Measurements from ENCODE around the gene ADH1B.
"Not testable (repeated sequence)": the region's sequence is repeated elsewhere in the genome, so short reads cannot be mapped to it uniquely, and the experiment has no call there.

ADH1B gene

DNA sequence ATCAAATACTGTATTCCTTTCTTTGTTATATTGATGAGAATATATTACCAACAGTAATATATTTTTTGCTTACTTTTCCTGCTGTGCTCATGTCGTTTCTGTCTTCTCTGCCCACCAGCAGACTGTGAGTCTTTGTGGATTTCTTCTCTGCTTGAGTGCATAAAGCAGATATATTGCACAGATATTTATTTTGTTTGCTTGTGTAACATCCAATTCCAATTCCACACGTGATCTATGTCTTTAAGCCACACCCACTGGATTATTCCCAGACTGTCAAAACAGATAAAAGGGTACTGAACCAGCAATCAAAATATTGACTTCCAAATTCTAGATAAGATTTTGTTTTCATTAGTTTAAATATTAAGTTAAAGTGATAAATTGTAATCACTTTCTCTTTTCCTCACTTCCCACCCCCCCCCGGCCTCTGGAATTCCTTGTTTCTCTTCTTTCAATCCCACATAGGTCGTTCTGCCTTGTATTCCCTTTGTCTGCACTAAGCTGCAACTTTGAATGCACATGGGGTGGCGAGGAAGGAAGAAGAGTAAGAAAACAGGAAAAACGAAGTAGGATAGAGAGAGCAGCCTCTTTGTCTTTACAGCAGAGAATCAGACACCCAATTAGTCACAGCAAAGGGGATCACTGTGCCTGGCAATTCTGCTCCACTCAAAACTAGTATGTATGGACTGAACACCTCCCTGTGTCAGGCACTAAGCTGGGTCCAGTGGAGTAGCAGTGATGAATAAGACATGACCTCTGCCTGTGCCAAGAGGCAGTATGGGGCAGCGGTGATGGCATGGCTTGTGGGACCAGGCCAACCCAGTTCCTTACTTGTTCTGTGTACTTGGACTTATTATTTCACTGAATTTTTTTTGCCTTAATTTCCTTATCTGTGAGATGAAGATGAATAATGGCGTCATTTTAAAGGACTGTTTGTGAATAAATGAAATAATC, at the start of gene ADH1B:
ADH1B (minus strand) TSS at position 161 of the 951 bp plus-strand sequence; CDS start at position 91, 70 bp downstream.
- no peak for DNase-seq (ENCODE audit: low spot score)

DNA sequence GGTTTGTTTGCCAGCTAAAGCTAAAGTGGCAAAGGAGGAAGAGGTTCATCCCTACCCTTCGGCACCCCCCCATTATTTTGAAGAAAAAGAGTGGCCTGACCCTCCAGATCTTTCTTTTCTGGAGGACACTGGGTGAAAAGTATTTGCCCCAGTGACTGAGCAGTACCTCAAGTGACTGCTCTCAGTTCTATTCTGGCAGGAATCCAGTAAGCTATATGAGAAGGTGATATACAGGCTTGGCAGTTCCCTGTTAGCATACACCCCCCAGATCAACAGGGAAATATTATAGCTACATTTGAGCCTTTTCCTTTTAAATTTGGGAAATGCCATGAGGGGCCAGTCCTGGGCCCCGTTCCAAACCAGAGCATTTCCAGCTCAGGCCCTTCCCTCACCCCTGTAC, 46.6 kb upstream of the ADH1B start:
- not testable (repeated sequence) for DNase-seq (ENCODE audit: low spot score)

DNA sequence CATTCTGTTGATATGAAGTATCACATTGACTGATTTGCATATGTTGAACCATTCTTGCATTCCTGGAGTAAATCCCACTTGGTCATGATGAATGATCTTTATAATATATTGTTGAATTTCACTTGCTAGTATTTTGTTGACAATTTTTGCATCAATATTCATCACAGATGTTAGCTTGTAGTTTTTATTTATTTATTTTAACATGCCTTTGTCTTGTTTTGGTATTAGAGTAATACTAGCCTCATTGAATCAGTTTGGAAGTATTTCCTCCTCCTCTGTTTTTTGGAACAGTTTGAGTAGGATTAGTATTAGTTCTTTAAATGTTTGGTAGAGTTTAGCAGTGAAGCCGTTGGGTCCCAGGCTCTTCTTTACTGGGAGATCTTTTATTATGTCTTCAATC, 45.3 kb upstream of the ADH1B start:
- no peak for DNase-seq (ENCODE audit: low spot score)

DNA sequence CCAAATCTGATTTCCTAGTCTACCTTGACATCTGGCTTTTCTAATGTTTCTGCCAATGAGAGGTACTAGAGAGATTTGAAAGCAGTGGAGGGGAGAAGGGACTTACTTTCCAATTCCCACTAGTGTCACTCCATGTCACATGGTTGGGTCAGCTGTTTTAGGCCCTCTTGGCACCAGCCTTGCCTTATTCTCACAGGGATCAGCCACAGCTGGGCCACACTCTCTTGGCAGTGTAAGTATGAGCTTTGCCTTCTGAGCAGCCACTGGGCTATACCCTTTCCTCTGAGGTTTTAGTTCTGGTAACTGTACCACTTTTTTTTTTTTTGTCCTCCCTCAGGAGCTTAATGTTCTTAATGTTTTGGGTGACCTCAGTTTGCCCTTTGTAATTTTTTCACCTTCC, 41.6 kb upstream of the ADH1B start:
- DNase-seq (ENCODE audit: low spot score) = no peak

DNA sequence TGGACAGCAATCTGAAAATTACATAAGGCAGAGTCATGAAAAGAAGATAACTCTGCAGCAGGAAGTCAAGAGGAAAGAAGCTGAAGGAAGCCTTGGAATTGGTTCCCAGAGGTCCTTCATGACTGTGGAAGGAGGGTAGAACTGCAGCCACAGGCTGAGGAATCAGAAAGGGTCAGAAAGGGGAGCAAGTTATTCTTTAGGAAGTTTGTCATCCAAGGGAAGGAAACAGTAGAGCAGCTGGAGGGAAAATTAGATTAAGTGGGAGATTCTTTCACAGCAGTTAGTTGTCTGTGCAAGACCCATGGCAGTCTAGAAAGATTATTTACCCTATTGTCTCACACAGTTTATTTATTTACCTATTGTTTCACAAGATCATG, 40.7 kb upstream of the ADH1B start:
- no peak for DNase-seq (ENCODE audit: low spot score)

DNA sequence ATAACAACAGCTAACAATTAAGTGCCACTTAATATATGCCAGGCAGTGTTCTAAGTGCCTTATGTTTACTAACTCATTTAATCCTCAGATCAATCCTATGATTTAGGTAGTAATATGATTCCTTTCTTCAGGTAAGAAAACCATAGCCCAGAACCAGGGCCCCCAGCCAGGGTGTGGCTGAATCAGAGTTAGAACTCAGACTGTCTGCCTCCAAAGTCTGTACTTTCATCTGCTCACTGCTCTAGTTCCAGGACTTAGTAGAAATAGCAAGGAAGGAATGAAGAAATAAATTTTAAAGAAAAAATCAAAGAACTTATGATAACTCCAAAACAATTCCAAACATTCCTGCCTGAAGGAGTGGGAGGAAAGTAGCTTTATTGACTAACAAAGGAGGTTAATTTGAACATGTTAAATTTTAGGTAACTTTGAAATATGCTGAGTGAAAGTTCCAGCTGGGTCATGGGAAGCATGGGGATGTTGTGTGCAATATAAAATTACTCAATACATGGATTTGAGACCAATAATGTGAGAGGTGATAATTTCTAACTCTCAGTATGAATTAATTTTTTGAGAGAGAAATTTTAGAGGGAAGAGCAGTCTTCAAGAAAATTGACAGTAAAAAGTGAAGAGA, 40.2 kb upstream of the ADH1B start:
- no peak for DNase-seq (ENCODE audit: low spot score)

DNA sequence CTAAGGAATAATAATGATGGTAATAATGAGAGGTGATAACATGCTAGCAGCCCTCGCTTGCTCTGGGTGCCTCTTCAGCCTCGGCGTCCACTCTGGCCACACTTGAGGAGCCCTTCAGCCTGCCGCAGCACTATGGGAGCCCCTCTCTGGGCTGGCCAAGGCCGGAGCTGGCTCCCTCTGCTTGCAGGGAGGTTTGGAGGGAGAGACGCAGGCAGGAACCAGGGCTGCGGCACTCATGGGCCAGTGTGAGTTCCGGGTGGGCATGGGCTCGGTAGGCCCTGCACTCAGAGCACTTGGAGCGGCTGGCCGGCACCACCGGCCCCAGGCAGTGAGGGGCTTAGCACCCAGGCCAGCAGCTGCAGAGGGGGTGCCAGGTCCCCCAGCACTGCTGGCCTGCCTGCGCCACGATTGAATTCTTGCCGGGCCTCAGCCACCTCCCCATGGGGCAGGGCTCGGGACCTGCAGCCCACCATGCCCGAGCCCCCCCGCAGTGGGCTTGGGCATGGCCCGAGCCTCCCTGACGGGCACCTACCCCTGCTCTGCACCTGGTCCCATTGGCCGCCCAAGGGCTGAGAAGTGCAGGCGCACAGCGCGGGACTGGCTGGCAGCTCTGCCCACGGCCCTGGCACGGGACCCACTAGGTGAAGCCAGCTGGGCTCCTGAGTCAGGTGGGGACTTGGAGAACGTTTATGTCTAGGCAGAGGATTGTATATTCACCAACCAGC, 38.4 kb upstream of the ADH1B start:
- no peak for DNase-seq (ENCODE audit: low spot score)

DNA sequence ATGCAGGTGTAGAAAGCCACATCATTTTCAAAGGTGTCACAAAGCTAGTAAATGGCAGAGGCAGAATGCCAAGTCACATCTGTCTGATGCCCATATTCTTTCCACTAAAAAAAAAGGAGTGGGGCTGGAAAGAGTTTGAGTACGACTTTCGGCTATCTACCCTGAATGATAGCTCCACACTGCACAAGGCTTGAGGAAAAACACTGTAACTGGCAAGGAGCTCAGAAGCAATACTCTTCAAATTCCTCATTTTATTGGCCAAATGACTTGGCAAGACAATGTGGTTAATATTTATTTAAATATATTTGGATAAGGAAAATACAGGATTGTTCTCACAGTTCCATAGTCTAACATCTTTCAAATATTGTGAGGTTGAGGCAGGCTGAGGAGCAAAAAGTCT, 36.7 kb upstream of the ADH1B start:
- no peak for DNase-seq (ENCODE audit: low spot score)

DNA sequence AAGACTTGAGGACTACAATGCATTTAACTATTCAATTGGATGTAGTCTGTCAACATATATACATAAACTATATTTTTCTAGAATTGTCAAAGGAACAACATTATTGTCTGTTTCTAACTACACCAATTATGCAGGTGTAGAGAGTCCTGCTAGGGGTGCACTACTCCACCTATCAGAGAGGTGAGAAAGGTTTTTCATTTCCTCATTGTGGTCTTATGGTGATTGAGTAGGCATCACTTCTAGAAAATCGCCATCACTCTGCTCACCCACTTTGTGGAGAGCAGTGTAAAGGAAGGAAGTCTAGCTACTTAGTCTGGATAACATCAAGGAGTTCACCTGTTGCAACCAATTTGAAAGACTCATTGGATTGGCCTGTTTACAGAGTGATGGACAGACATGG, 35.8 kb upstream of the ADH1B start:
- no peak for DNase-seq (ENCODE audit: low spot score)

DNA sequence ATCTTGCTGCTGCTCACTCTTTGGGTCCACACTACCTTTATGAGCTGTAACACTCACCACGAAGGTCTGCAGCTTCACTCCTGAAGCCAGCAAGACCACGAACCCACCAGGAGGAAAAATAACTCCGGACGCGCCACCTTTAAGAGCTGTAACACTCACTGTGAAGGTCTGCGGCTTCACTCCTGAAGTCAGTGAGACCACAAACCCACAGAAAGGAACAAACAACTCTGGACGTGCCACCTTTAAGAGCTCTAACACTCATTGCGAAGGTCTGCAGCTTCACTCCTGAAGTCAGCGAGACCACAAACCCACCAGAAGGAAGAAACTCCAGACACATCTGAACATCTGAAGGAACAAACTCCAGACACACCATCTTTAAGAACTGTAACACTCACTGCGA, 34.9 kb upstream of the ADH1B start:
- not testable (repeated sequence) for DNase-seq (ENCODE audit: low spot score)

DNA sequence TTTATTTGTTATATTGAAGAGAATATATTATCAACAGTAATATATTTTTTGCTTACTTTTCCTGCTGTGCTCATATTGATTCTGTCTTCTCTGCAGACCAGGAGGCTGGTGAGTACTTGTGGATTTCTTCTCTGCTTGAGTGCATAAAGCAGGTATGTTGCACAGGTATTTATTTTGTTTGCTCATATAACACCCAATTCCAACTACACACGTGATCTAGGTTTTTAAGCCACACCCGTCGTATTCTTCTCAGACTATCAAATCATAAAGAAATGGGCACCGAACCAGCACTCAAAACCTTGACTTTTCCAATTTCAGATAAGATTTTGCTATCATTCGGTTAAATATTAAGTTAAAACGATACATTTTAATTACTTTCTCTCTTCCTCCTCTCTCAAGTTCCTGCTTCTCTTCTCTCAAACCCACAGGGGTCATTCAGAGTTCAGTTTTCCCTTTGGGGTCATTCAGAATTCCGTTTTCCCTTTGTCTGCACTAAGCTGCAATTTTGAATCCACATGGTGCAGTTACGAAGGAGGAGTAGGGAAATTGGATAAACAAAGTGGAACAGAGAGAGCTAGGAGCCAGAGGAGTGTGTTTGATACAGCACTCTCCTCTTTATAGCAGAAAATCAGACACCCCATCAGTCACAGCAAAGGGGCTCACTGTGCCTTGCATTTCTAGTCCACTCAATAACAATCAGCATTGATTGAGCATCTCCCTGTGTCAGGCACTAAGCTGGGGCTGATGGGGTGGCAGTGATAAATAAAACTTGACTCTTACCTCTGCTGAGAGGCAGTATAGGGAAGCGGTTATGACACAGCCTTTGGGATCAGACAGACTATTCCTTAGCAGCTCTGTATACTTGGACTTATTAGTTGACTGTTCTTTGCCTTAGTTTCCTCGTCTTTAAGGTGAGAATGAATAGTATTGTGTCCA, 31.7 kb upstream of the ADH1B start, which contains the start of gene ADH1C:
ADH1C (minus strand) TSS at position 145 of the 936 bp plus-strand sequence; CDS start at position 74, 71 bp downstream.
- DNase-seq (ENCODE audit: low spot score) = no peak

DNA sequence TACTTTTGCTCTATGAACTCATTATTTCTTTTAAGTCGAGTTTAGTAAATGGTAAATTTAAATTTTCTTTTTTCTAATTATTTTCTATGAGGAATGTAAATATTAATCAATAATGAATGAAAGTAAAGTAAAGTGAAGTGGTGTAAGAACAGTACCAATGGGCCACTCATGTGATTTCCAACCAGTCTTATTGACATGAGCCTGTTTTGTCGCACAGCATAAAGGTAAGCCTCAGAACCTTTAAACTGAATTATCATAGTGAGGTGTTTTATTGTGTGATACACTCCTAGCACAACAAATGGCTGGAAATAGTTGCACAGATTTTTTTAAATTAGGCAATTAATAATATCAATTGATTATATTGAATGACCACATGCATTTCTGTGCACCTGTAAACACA, 30.3 kb upstream of the ADH1B start:
- DNase-seq (ENCODE audit: low spot score) = no peak

DNA sequence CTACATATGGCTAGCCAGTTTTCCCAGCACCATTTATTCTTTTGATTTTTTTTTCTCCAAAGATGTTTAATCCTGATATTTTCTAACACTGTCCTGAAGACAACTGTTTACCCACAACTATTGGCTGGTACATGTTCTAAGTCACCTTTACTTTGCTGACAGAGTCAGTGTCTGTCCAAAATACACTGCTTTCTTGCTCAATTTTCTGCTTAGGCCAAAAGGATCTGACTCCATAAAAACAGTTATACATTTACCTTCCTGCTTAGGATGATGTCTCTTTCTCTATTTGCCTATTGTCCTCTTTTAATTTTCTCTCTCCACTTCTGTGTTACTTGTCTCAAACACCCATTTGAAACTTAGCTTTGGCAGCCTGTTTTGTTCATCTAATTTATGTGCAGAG, 28.1 kb upstream of the ADH1B start:
- no peak for DNase-seq (ENCODE audit: low spot score)

DNA sequence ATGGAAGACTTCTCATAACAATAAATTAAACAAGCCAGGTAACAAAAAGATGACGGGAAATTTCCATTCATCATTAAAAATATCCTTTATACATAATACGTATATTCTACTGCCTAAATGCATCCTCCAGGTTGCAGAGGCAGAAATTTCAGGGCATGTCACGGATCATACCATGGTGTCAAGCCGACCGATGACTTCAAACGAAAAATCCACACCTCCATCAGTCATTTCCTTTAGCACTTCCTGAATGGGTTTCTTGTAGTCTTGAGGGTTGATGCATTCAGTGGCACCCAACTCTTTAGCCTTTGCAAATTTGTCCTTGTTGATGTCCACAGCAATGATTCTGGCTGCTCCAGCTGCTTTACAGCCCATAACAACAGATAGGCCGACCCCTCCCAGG, 21.4 kb upstream of the ADH1B start:
- DNase-seq (ENCODE audit: low spot score) = not testable (repeated sequence)

DNA sequence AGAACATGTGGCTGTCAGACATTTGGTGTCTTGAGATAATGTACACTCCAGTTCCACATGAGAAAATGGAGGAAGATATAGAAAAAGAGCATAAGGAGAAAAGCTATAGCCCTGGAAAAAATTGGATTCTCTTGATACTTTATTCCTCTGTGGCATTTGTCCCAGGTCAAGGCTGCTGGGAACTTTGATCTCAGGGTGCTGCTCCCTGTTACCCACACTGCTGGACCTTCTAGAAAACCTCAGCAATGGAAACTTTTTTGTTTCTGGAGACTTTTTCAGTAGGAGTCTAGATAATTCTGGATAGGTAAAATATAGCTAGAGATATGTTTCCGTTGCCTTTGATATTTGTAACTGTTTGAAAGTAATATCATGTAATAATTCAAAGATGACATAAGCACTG, 20.2 kb upstream of the ADH1B start:
- no peak for DNase-seq (ENCODE audit: low spot score)

DNA sequence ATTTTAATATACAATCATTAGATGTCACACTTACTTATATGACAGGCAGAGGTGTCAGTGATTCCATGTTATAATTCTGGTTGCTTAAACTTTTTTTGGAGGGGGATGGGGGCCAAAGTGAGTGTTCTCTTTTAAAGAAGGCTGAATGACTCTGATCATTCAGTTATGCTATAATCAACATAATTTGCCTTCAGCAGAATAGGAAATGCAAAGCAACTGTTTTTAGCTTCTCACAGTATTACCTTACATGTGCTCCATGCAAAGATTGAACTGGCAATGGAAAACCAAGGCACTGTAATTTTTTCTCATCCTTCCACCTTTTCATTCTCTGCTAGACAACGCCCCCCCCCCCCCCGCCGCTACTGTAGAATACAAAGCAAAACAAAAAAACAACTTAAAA, 18.0 kb upstream of the ADH1B start:
- DNase-seq (ENCODE audit: low spot score) = no peak

DNA sequence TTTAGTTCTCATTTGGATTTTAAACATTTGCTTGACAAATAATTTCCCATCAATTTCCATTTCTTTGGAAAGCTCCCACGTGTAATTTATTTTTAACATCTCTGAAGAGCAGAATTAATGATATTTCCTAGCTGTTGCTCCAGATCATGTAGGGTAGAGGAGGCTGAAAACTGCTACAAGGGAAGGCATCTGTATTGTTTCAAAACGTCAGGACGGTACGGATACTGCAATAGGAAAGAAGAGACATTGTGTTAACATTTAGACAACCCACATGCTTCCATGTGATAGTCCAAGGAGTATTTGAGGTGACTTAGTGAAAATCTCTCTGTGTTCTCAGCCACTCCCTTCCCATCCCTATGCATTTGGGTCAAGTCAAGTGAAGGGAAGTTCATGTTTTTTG, 15.4 kb upstream of the ADH1B start:
- no peak for DNase-seq (ENCODE audit: low spot score)

DNA sequence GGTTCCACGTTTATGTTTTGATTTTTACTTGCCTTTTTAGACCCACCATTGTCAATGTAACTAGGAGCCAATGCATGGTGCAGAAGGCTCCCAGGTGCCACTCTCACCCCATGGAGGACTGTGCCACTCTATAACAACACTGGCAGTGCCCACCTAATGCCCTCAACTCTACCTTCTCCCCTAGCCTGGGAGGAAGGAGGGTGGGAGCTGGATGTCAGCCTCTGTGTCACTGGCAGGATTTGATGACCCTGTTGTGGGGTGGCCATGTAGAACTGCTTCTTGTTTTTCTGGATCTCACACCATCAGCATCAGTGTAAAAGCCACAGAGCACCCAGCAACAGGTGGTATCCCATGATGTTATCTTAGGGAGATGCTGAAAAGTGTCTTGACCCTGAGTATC, 13.7 kb upstream of the ADH1B start:
- no peak for DNase-seq (ENCODE audit: low spot score)

DNA sequence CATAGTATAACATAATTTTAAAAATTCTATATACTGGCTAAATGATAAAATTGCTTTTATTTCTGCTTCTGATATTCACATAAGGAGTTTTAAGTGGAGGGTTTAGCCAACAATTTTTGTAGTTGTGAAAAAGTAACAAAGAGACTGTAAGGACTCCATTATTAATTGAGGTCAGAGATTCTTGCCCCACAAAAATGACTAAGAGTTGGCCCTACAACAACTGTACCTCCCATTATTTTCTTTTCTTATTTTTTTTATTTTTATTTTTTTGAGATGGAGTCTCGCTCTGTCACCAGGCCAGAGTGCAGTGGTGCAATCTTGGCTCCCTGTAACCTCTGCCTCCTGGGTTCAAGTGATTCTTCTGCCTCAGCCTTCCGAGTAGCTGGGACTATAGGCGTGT, 9.4 kb upstream of the ADH1B start:
- no peak for DNase-seq (ENCODE audit: low spot score)

DNA sequence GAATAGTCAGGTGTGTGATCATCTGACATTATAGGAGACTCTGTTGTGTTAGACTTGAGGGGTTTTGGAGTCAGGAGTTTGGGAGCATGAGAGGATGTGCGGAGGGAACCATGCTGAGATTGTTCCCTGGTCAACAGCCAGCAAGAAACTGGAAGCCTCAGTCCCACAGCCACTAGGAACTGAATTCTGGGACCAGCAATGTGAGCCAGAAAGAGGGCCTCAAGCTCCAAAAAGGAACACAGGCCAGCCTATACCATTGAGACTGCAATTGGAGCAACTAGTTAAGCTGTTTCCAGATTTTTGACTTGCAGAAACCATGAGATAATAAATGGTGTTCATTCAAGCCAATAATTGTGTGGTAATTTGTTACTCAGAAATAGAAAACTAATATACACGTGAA, 8.7 kb upstream of the ADH1B start:
- DNase-seq (ENCODE audit: low spot score) = no peak

DNA sequence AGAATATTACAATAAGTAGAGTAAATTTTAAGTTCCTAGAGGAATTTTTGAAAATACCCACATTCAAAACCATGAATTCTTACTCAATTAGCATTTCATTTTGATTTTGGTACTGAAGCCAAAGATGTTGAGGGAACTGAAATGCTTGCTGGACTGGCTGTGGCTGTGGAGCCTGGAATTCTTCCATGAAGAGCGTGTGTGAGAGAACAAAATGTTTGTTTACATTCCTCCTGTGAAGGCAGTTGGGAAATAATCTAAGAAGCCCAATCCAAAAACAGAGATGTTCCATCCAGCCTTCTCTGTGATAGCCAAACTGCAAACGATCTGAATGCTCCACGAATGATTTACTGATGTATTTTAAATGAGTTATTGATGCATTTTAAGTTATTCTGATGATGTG, 3.8 kb upstream of the ADH1B start:
- DNase-seq (ENCODE audit: low spot score) = no peak

DNA sequence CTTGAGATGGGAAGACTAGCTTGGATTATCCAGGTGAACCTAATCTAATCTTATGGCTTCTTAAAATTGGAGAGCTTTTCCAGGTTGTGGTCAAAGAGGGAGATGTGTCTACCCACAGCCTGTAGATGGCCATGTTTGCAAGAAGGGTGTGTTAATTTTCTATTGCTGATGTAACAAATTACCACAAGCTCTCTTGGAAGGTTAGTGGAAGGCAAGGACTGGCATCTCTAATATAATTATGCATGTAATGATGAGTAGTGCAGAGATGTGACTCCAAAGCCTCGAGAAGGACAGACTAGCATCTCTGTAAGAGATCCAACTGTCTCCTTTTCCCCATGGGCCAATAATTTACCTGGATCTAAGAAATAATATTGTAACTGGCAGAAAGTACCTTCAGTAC, 3.2 kb upstream of the ADH1B start:
- no peak for DNase-seq (ENCODE audit: low spot score)
